Subcutaneous adipose tissue (tissue), 4 donors: Measurements from ENCODE around the gene ILDR2. TPM values are rescaled to one million over a fixed set of nuclear protein-coding genes. Genes with fewer than 3 reads are reported as not detected.

Experiments used
- CTCF ChIP-seq: fragments of 450-650 bp; IDR thresholded peaks from one replicate; pipeline ENCODE4 v1.5.1; 2016; ENCODE audit warnings: low read depth, mild to moderate bottlenecking, control low read depth, antibody characterized with exemption, moderate library complexity
- total RNA-seq, 4 donors: library from RNA; depleted of rRNA; stranded (reverse); fragments of >200 nt; gene quantifications; one replicate each; pipeline ENCODE4 v1.1.0, GENCODE V29; 2016

The ILDR2 gene
- total RNA-seq, result under 1 TPM in 1 of 4 donors, not detected in 3; under 0.01 TPM

GRCh38 chr1:166975361-166976129 is at the start of gene ILDR2:
TSS of gene ILDR2 (minus strand) at chr1:166975540. CDS start at chr1:166975268, 272 bp downstream.
- TF ChIP-seq CTCF, result no peak

GRCh38 chr1:167022384-167022783 is 47.0 kb upstream of the ILDR2 start:
- TF ChIP-seq CTCF, result no peak

- no peak for TF ChIP-seq CTCF
These were observed 40.9 kb upstream of the ILDR2 start for GRCh38 chr1:167016100-167016750.

- TF ChIP-seq CTCF, result no peak
These were observed 38.0 kb upstream of the ILDR2 start for GRCh38 chr1:167013108-167013929.

GRCh38 chr1:167012570-167012969 is 37.2 kb upstream of the ILDR2 start:
- no peak for TF ChIP-seq CTCF

GRCh38 chr1:167011560-167012191 is 36.3 kb upstream of the ILDR2 start:
- no peak for TF ChIP-seq CTCF
